ENCODE data around the gene DNAJC6.

- TF ChIP-seq EZH2 (IDR thresholded peaks at IDR 0.05; ENCODE audit: insufficient read depth, poor library complexity, severe bottlenecking) (no peak), EZH2phosphoT487 (IDR thresholded peaks at IDR 0.05; ENCODE audit: insufficient read depth, low read depth) (no peak)
Observed at GRCh38 chr1:65359888-65360287, 50.5 kb downstream of the DNAJC6 start.
